Ovary (tissue), 3 donors: Measurements from ENCODE around the gene CDC42.
"Not testable (repeated sequence)": the region's sequence is repeated elsewhere in the genome, so short reads cannot be mapped to it uniquely, and the experiment has no call there.

ENCODE experiments used
- EP300 ChIP-seq: sonication (generic); formaldehyde crosslinking; IDR thresholded peaks from one replicate; pipeline ENCODE4 v1.6.1; 2017; ENCODE audit warnings: antibody characterized with exemption
- TF ChIP-seq, protein P1 (sequence below), 3 donors: fragments of 450-650 bp in 2 of 3; fragments of 200-600 bp in 1 of 3; IDR thresholded peaks; one replicate each; pipeline versions ENCODE4 v1.5.1 to v1.8.0; 2016 to 2022; ENCODE audit warnings: antibody characterized with exemption in 3 of 3, mild to moderate bottlenecking in 1 of 3
- donor health status: DM: no; HTN: no; CAD: no.

DNA sequence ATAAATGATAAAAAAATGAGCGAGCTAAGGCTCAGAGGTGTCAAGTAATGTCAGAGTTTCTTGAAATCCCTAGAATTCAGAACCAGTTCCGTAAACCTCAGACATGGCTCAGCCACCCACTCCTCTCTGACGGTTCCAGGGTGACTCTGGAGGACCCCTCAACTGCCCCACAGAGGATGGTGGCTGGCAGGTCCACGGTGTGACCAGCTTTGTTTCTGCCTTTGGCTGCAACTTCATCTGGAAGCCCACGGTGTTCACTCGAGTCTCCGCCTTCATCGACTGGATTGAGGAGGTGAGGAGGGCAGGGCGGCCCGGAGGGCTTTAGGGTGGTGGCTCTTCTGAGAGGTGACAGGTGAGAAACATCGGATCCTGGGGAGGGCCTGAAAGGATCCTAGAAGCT, 42.9 kb upstream of the CDC42 start:
- TF ChIP-seq EP300 = not testable (repeated sequence)
- TF ChIP-seq, protein P1, sequence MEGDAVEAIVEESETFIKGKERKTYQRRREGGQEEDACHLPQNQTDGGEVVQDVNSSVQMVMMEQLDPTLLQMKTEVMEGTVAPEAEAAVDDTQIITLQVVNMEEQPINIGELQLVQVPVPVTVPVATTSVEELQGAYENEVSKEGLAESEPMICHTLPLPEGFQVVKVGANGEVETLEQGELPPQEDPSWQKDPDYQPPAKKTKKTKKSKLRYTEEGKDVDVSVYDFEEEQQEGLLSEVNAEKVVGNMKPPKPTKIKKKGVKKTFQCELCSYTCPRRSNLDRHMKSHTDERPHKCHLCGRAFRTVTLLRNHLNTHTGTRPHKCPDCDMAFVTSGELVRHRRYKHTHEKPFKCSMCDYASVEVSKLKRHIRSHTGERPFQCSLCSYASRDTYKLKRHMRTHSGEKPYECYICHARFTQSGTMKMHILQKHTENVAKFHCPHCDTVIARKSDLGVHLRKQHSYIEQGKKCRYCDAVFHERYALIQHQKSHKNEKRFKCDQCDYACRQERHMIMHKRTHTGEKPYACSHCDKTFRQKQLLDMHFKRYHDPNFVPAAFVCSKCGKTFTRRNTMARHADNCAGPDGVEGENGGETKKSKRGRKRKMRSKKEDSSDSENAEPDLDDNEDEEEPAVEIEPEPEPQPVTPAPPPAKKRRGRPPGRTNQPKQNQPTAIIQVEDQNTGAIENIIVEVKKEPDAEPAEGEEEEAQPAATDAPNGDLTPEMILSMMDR (IDR thresholded peaks at IDR 0.05) = not testable (repeated sequence)
